ENCODE results near the gene CTCF.

- TF ChIP-seq CTCF (IDR thresholded peaks at IDR 0.05), result no peak
- TF ChIP-seq EP300 (IDR thresholded peaks at IDR 0.05), result no peak
- TF ChIP-seq POLR2A (IDR thresholded peaks at IDR 0.05), result no peak
These were observed 90.9 kb downstream of the CTCF start for GRCh38 chr16:67653128-67653788.

Data from suprapubic skin (tissue), 3 donors.